GM06990 (cell line): ENCODE results near the gene PDCD4.
A peak's percentile ranks its signal among the peaks of the same experiment; 100 is the strongest.

Experiments
- DNase-seq: peaks from one replicate; pipeline ENCODE4 v3.0.0-alpha.2; 2011; ENCODE audit not compliant: insufficient read length; ENCODE audit errors: extremely low read depth
- H3K27me3 ChIP-seq: replicated peaks from 2 replicates; pipeline ENCODE4 v1.6.0; 2011; ENCODE audit warnings: low read length; ENCODE audit not compliant: control insufficient read depth, insufficient read depth
- H3K36me3 ChIP-seq: 2 replicates; pipeline ENCODE4 v1.5.1; 2011; ENCODE audit warnings: low read length; ENCODE audit not compliant: control insufficient read depth, insufficient read depth
- H3K4me3 ChIP-seq: replicated peaks from 2 replicates; pipeline ENCODE4 v1.5.1; 2011; ENCODE audit warnings: low read depth, mild to moderate bottlenecking, control low read depth, low read length
- CTCF ChIP-seq: IDR thresholded peaks from 2 replicates; pipeline ENCODE4 v1.5.1; 2011; ENCODE audit warnings: low read length, control low read depth, mild to moderate bottlenecking, inconsistent platforms; ENCODE audit not compliant: insufficient read depth, poor library complexity, severe bottlenecking

Gene PDCD4

DNA sequence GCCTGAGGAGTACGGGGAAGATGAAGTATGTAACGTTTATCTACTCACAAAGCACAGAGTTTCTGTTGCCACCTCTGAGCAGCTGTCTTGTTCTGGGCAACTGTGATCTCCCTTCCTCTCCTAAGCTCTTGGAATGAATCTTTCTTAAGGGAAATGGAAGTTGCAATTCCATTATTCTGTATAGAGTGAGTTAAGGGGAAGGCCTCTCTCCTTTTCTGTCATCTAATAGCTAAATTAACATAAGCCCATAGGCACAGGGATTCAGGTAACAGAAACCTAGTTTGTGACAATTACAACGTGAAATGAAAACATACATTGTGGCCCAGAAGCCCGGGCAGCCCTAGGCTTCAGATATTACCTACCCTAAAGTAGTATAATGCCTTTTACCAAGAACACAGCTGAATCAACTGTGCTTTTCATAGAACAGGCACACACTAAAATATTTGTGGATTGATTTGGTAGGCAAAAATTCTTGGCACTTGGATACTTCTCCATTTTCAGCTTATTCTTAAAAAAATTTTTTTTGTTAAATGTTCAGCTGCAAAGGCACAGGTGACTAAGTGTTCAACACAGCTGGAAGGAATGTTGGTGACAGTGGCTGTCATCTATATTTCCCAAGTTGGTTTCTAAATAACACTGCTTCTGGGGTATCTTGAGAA, 3.8 kb upstream of the PDCD4 start:
- no peak overlapping the region for H3K4me3 ChIP-seq
- TF ChIP-seq CTCF, result no peak

DNA sequence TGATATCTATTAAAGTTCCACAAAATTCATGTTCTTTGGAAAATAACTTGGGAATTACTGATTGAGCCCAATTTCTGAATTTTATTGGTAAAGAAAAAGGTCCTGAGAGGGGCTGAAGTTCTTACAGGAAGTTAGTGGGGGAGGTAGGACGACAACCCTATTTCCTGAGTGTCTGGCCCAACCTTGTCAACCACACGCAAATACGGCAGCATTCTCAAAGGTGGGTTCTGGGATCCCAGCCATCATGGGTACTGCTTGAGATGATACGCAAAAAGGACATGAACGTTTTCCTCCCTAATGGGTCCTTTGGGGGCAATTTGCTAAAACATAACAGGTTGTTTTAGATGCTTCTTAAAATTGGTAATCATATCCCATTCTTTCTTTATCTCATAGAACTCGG, 2.7 kb upstream of the PDCD4 start:
- TF ChIP-seq CTCF, result no peak
- no peaks in the 10 kb centered on the region for H3K27me3 ChIP-seq
- no peaks in the 10 kb centered on the region for H3K36me3 ChIP-seq
- DNase-seq, result peak; percentile 52
- H3K4me3 ChIP-seq, result no peak overlapping the region; the same call in 1 of the 2 replicates

More for the DNA sequence above, 3.8 kb upstream of the PDCD4 start:
- Histone ChIP-seq H3K27me3 (no peaks in the 10 kb centered on the region), H3K36me3 (no peaks in the 10 kb centered on the region)
- DNase-seq, result no peak

- Histone ChIP-seq H3K4me3 (peak overlapping the region; percentile 83), H3K27me3 (no peaks in the 10 kb centered on the region), H3K36me3 (no peaks in the 10 kb centered on the region)
- TF ChIP-seq CTCF, result no peak
- no peak for DNase-seq
These were observed 868 bp upstream of the PDCD4 start for GRCh38 chr10:110870823-110871297.

DNA sequence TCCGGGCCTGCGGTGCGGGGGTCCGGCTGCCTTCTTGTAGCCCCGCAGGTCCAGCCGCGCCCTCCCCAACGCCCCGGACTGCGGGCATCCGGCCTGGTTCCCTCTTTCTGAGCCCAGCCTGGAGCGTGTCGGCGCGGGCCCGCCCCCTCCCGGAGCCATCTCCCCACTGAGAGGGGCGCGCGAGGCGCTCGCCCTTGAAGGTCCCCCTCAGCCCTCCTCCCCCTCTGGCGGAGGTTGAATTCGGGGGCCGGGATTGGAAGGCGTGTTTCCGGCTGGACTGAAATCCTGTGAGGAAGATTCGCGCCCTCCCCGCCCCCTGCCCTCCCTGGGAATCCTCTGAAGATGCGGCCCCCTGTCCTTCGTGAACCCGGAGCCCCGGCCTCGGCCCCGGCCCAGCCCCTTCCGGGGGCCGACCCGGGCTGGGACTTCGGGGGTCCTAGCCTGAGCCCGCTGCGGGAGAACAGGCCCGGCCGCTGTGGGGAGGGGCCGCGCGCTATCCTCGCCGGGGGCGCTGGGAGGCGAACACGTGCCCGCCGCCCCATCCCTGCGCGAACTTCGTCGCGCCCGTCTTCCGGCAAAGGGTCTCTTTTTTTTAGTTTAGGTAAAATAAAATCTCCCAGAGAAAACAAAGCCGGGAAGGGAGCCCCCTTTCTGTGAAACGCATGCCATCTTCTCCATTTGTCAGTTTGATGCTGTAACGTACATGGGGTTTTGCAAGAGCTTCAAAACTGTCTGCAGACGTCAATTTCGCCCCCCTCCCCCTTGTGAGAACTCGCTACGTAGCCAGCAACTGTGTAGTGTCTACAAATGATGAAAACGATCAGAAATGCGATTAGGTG, 636 bp downstream of the PDCD4 start:
- peak overlapping the region; percentile 83 for H3K4me3 ChIP-seq
- DNase-seq, result peak; percentile 77
- H3K36me3 ChIP-seq, result no peaks in the 10 kb centered on the region
- TF ChIP-seq CTCF, result peak; percentile 29
- H3K27me3 ChIP-seq, result no peaks in the 10 kb centered on the region

- no peak for TF ChIP-seq CTCF
- Histone ChIP-seq H3K27me3 (no peaks in the 10 kb centered on the region), H3K36me3 (peaks cover under 1% of the 10 kb centered on the region; the same call in 1 of the 2 replicates), H3K4me3 (peak overlapping the region; percentile 83)
- no peak for DNase-seq
These were observed 1.5 kb downstream of the PDCD4 start for GRCh38 chr10:110872984-110873923.
